WERI-Rb-1 (cell line): ENCODE data around the gene PCDH9.
"Not testable (repeated sequence)": the region's sequence is repeated elsewhere in the genome, so short reads cannot be mapped to it uniquely, and the experiment has no call there.

Experiments
- DNase-seq: peaks from one replicate; pipeline ENCODE4 v3.0.0-alpha.2; 2020
- H3K27ac ChIP-seq: fragments of 250-450 bp; sonication (Bioruptor Pico); 2 replicates; pipeline ENCODE4 v1.5.1; 2020; ENCODE audit warnings: mild to moderate bottlenecking, moderate library complexity
- H3K27me3 ChIP-seq: fragments of 250-450 bp; sonication (Bioruptor Pico); 2 replicates; pipeline ENCODE4 v1.5.1; 2021; ENCODE audit warnings: mild to moderate bottlenecking, low read depth, moderate library complexity; ENCODE audit not compliant: insufficient read depth, severe bottlenecking
- H3K36me3 ChIP-seq: fragments of 250-450 bp; sonication (Bioruptor Pico); 2 replicates; pipeline ENCODE4 v1.5.1; 2020; ENCODE audit warnings: mild to moderate bottlenecking, moderate library complexity
- H3K4me3 ChIP-seq: 2 replicates; pipeline ENCODE4 v1.5.1; 2011; ENCODE audit warnings: low read depth, mild to moderate bottlenecking, control low read depth, low read length
- H3K9me3 ChIP-seq: fragments of 250-450 bp; sonication (Bioruptor Pico); 2 replicates; pipeline ENCODE4 v1.5.1; 2021; ENCODE audit warnings: mild to moderate bottlenecking, moderate library complexity; ENCODE audit not compliant: severe bottlenecking
- CTCF ChIP-seq: IDR thresholded peaks from 2 replicates; pipeline ENCODE4 v1.5.1; 2011; ENCODE audit warnings: low read depth, mild to moderate bottlenecking, control low read depth, inconsistent platforms, low read length

PCDH9 gene

GRCh38 chr13:66886264-66886663, 343.9 kb downstream of the PCDH9 start:
- H3K36me3 ChIP-seq: no peaks in the 10 kb centered on the region
- H3K27ac ChIP-seq: no peak overlapping the region
- H3K27me3 ChIP-seq: no peaks in the 10 kb centered on the region
- no peak overlapping the region for H3K4me3 ChIP-seq
- H3K9me3 ChIP-seq: no peaks in the 10 kb centered on the region
- no peak for DNase-seq
- no peak for TF ChIP-seq CTCF

GRCh38 chr13:66881170-66881569, 349.0 kb downstream of the PCDH9 start:
- H3K36me3 ChIP-seq, H3K4me3 ChIP-seq, H3K27ac ChIP-seq, H3K27me3 ChIP-seq, H3K9me3 ChIP-seq, DNase-seq: not testable (repeated sequence)

GRCh38 chr13:66879988-66880387, 350.1 kb downstream of the PCDH9 start:
- Histone ChIP-seq H3K36me3 (no peaks in the 10 kb centered on the region), H3K4me3 (no peak overlapping the region), H3K9me3 (no peaks in the 10 kb centered on the region), H3K27me3 (no peaks in the 10 kb centered on the region), H3K27ac (no peak overlapping the region)
- TF ChIP-seq CTCF: no peak
- no peak for DNase-seq

- DNase-seq: no peak
- no peak for TF ChIP-seq CTCF
- no peak overlapping the region for H3K4me3 ChIP-seq
- no peaks in the 10 kb centered on the region for H3K36me3 ChIP-seq
- H3K27me3 ChIP-seq: no peaks in the 10 kb centered on the region
- H3K27ac ChIP-seq: no peak overlapping the region
- H3K9me3 ChIP-seq: no peaks in the 10 kb centered on the region
Observed at GRCh38 chr13:66875264-66875663, 354.9 kb downstream of the PCDH9 start.

GRCh38 chr13:66864627-66865026, 365.5 kb downstream of the PCDH9 start:
- H3K9me3 ChIP-seq: no peaks in the 10 kb centered on the region
- H3K4me3 ChIP-seq: no peak overlapping the region
- DNase-seq: no peak
- TF ChIP-seq CTCF: no peak
- H3K36me3 ChIP-seq: no peaks in the 10 kb centered on the region
- H3K27me3 ChIP-seq: no peaks in the 10 kb centered on the region
- no peak overlapping the region for H3K27ac ChIP-seq

GRCh38 chr13:66860878-66861417, 369.2 kb downstream of the PCDH9 start:
- H3K27me3 ChIP-seq: no peaks in the 10 kb centered on the region
- no peak overlapping the region for H3K4me3 ChIP-seq
- no peak overlapping the region for H3K27ac ChIP-seq
- H3K36me3 ChIP-seq: no peaks in the 10 kb centered on the region
- TF ChIP-seq CTCF: no peak
- DNase-seq: no peak
- H3K9me3 ChIP-seq: no peaks in the 10 kb centered on the region
